K562 (cell line): ENCODE data around the gene ATG14.

Source experiments
- CHD2 ChIP-seq: IDR thresholded peaks from 2 replicates; pipeline ENCODE4 v1.6.1; 2011; ENCODE audit warnings: low read depth, low read length
- CTCF ChIP-seq, 3 experiments: IDR thresholded peaks in 2 of 3; conservative IDR thresholded peaks in 1 of 3; 2 replicates each; pipeline ENCODE4 v1.5.1; 2011 to 2012; ENCODE audit warnings: low read length in 3 of 3, mild to moderate bottlenecking in 3 of 3, control low read depth in 2 of 3, improper control_type of control experiment in 1 of 3, inconsistent platforms in 1 of 3, low read depth in 1 of 3, mixed read lengths in 1 of 3, moderate library complexity in 1 of 3; ENCODE audit not compliant: insufficient read depth in 2 of 3
- EGR1 ChIP-seq: fragments of 450-650 bp; conservative IDR thresholded peaks from 2 replicates; pipeline ENCODE4 v1.6.1; 2017; ENCODE audit warnings: mild to moderate bottlenecking
- ETV5 ChIP-seq: sonication (generic); formaldehyde crosslinking; IDR thresholded peaks from 2 replicates; pipeline ENCODE4 v1.4.0; 2020; ENCODE audit warnings: low read depth, mild to moderate bottlenecking, missing genetic modification reagents
- GTF2F1 ChIP-seq: IDR thresholded peaks from 2 replicates; pipeline ENCODE4 v1.6.1; 2011; ENCODE audit warnings: low read depth, low read length, improper control_type of control experiment
- HDAC3 ChIP-seq: fragments of 450-650 bp; IDR thresholded peaks from 2 replicates; pipeline ENCODE4 v1.6.1; 2018; ENCODE audit warnings: borderline replicate concordance, mild to moderate bottlenecking, moderate library complexity; ENCODE audit not compliant: partially characterized antibody
- HNRNPH1 ChIP-seq: fragments of 200-400 bp; formaldehyde crosslinking; optimal IDR thresholded peaks from 2 replicates; pipeline ENCODE3; 2017; ENCODE audit warnings: low read depth, mild to moderate bottlenecking, low read length, moderate library complexity
- MTA3 ChIP-seq: fragments of 450-650 bp; formaldehyde crosslinking; IDR thresholded peaks from 2 replicates; pipeline ENCODE4 v1.6.1; 2017; ENCODE audit warnings: mild to moderate bottlenecking, borderline replicate concordance
- NFE2L1 ChIP-seq: fragments of 450-650 bp; IDR thresholded peaks from 2 replicates; pipeline ENCODE4 v1.6.1; 2016; ENCODE audit warnings: missing genetic modification characterization, low read depth, mild to moderate bottlenecking, missing compliant biosample characterization, moderate library complexity, borderline replicate concordance
- POLR2AphosphoS2 ChIP-seq: IDR thresholded peaks from 2 replicates; pipeline ENCODE4 v1.6.1; 2012; ENCODE audit warnings: low read length, improper control_type of control experiment
- YY1 ChIP-seq, 3 experiments: IDR thresholded peaks; 2 replicates each; pipeline ENCODE4 v1.6.1; 2011; ENCODE audit warnings: low read length in 2 of 3, mild to moderate bottlenecking in 2 of 3, moderate library complexity in 2 of 3, borderline replicate concordance in 1 of 3, control low read depth in 1 of 3, low read depth in 1 of 3; ENCODE audit not compliant: insufficient read depth in 3 of 3, insufficient replicate concordance in 2 of 3, control insufficient read depth in 1 of 3, insufficient read length in 1 of 3; ENCODE audit errors: extremely low read depth in 1 of 3
- ZNF140 ChIP-seq: fragments of 250-450 bp; sonication (Bioruptor Pico); IDR thresholded peaks from 2 replicates; pipeline ENCODE4 v1.8.0; 2021; ENCODE audit warnings: moderate library complexity, mild to moderate bottlenecking, inconsistent platforms
- ZNF239 ChIP-seq: fragments of 250-450 bp; sonication (Bioruptor Pico); IDR thresholded peaks from 2 replicates; pipeline ENCODE4 v1.4.0; 2020; ENCODE audit warnings: mild to moderate bottlenecking
- ZNF695 ChIP-seq: fragments of 450-650 bp; formaldehyde crosslinking; IDR thresholded peaks from 2 replicates; pipeline ENCODE4 v1.4.0; 2020; ENCODE audit warnings: mild to moderate bottlenecking, moderate library complexity

- TF ChIP-seq ZNF239 (no peak), MTA3 (no peak), EGR1 (no peak), YY1 (IDR thresholded peaks at IDR 0.05; ENCODE audit: borderline replicate concordance in 1 of 3, control insufficient read depth in 1 of 3, extremely low read depth in 1 of 3, insufficient read depth in 3 of 3, insufficient read length in 1 of 3, insufficient replicate concordance in 2 of 3, low read depth in 1 of 3, low read length in 2 of 3) (no peak), GTF2F1 (no peak), ETV5 (no peak), HDAC3 (no peak), POLR2AphosphoS2 (no peak), CHD2 (no peak), ZNF140 (CRISPR knock-in tag) (no peak), HNRNPH1 (no peak), NFE2L1 (tag) (no peak), ZNF695 (no peak), CTCF (IDR thresholded peaks at IDR 0.05 in 2 of 3, conservative IDR thresholded peaks at IDR 0.05 in 1 of 3; ENCODE audit: insufficient read depth in 2 of 3, low read depth in 1 of 3, low read length in 3 of 3) (no peak)
Observed at GRCh38 chr14:55427439-55427838, 15.8 kb upstream of the ATG14 start.
